SK-N-SH treated with all-trans-retinoic acid at 6 μM for 48 hours (cell line): ENCODE results near the gene MREG.

ENCODE experiments used
- ATAC-seq: fragments of 200-7000 bp; cut with Tn5 transposase; 3 replicates; pipeline ENCODE4 v1.9.1; 2020; ENCODE audit warnings: mild to moderate bottlenecking, moderate library complexity
- ARNTL ChIP-seq: fragments of 450-650 bp; formaldehyde crosslinking; IDR thresholded peaks from 2 replicates; pipeline ENCODE4 v1.5.0; 2020; ENCODE audit warnings: low read depth, mild to moderate bottlenecking, moderate library complexity, borderline replicate concordance
- BACH2 ChIP-seq: fragments of 250-450 bp; sonication (Bioruptor Pico); IDR thresholded peaks from 2 replicates; pipeline ENCODE4 v1.9.0; 2021; ENCODE audit warnings: mild to moderate bottlenecking, borderline replicate concordance
- CSDC2 ChIP-seq: fragments of 250-450 bp; sonication (Bioruptor Pico); IDR thresholded peaks from 2 replicates; pipeline ENCODE4 v1.5.0; 2020; ENCODE audit warnings: mild to moderate bottlenecking, moderate library complexity
- CSRNP3 ChIP-seq: fragments of 250-450 bp; sonication (Bioruptor Pico); IDR thresholded peaks from 2 replicates; pipeline ENCODE4 v1.5.1; 2021; ENCODE audit warnings: mild to moderate bottlenecking, moderate library complexity
- ESRRG ChIP-seq: fragments of 250-450 bp; sonication (Bioruptor Pico); IDR thresholded peaks from 2 replicates; pipeline ENCODE4 v1.6.1; 2021; ENCODE audit warnings: mild to moderate bottlenecking
- GLIS3 ChIP-seq: fragments of 250-450 bp; sonication (Bioruptor Pico); IDR thresholded peaks from 2 replicates; pipeline ENCODE4 v1.5.0; 2020; ENCODE audit warnings: mild to moderate bottlenecking, moderate library complexity
- ISL1 ChIP-seq: fragments of 250-450 bp; sonication (Bioruptor Pico); IDR thresholded peaks from 2 replicates; pipeline ENCODE4 v2.1.2; 2022; ENCODE audit warnings: mild to moderate bottlenecking, moderate library complexity
- OSR1 ChIP-seq: fragments of 250-450 bp; sonication (Bioruptor Pico); IDR thresholded peaks from 2 replicates; pipeline ENCODE4 v1.8.0; 2022; ENCODE audit warnings: moderate library complexity, mild to moderate bottlenecking, inconsistent platforms
- PATZ1 ChIP-seq: fragments of 250-450 bp; sonication (Bioruptor Pico); IDR thresholded peaks from 2 replicates; pipeline ENCODE4 v1.8.0; 2020; ENCODE audit warnings: mild to moderate bottlenecking, moderate library complexity, borderline replicate concordance
- POU6F1 ChIP-seq: fragments of 250-450 bp; sonication (Bioruptor Pico); IDR thresholded peaks from 2 replicates; pipeline ENCODE4 v1.8.0; 2021; ENCODE audit warnings: low read depth, mild to moderate bottlenecking, moderate library complexity, borderline replicate concordance
- PPARA ChIP-seq: fragments of 250-450 bp; sonication (Bioruptor Pico); IDR thresholded peaks from 2 replicates; pipeline ENCODE4 v1.5.0; 2020; ENCODE audit warnings: mild to moderate bottlenecking, borderline replicate concordance
- RARB ChIP-seq: fragments of 250-450 bp; sonication (Bioruptor Pico); IDR thresholded peaks from 2 replicates; pipeline ENCODE4 v1.8.0; 2021; ENCODE audit warnings: mild to moderate bottlenecking, moderate library complexity
- TCF4 ChIP-seq: fragments of 250-450 bp; sonication (Bioruptor Pico); IDR thresholded peaks from 2 replicates; pipeline ENCODE4 v1.8.0; 2021; ENCODE audit warnings: mild to moderate bottlenecking, moderate library complexity, borderline replicate concordance
- TOX ChIP-seq: fragments of 250-450 bp; sonication (Bioruptor Pico); IDR thresholded peaks from 2 replicates; pipeline ENCODE4 v1.8.0; 2021; ENCODE audit warnings: mild to moderate bottlenecking, moderate library complexity, borderline replicate concordance
- TSHZ2 ChIP-seq: fragments of 250-450 bp; sonication (Bioruptor Pico); IDR thresholded peaks from 2 replicates; pipeline ENCODE4 v1.5.0; 2020; ENCODE audit warnings: mild to moderate bottlenecking, moderate library complexity
- ZC3H10 ChIP-seq: fragments of 250-450 bp; sonication (Bioruptor Pico); IDR thresholded peaks from 2 replicates; pipeline ENCODE4 v1.5.1; 2021; ENCODE audit warnings: mild to moderate bottlenecking, moderate library complexity
- ZFP3 ChIP-seq: fragments of 250-450 bp; sonication (Bioruptor Pico); IDR thresholded peaks from 2 replicates; pipeline ENCODE4 v1.5.0; 2020; ENCODE audit warnings: mild to moderate bottlenecking, moderate library complexity
- ZFP30 ChIP-seq: fragments of 450-650 bp; formaldehyde crosslinking; IDR thresholded peaks from 2 replicates; pipeline ENCODE4 v1.5.0; 2022; ENCODE audit warnings: mild to moderate bottlenecking, moderate library complexity
- ZNF565 ChIP-seq: fragments of 450-650 bp; formaldehyde crosslinking; conservative IDR thresholded peaks from 2 replicates; pipeline ENCODE4 v1.5.0; 2020; ENCODE audit warnings: low read depth, mild to moderate bottlenecking, moderate library complexity
- ZNF70 ChIP-seq: fragments of 450-650 bp; formaldehyde crosslinking; IDR thresholded peaks from 2 replicates; pipeline ENCODE4 v1.5.0; 2020; ENCODE audit warnings: mild to moderate bottlenecking, moderate library complexity
- ZNF8 ChIP-seq: fragments of 450-650 bp; formaldehyde crosslinking; IDR thresholded peaks from 2 replicates; pipeline ENCODE4 v1.5.0; 2020; ENCODE audit warnings: mild to moderate bottlenecking, moderate library complexity

MREG gene

GRCh38 chr2:216055680-216056079 is 42.3 kb upstream of the MREG start:
- no peak for ATAC-seq
- TF ChIP-seq CSRNP3, result no peak
- TF ChIP-seq ZNF565 (CRISPR knock-in tag), result no peak
- TF ChIP-seq CSDC2 (CRISPR knock-in tag), result no peak
- TF ChIP-seq ARNTL (CRISPR knock-in tag), result no peak
- TF ChIP-seq GLIS3 (CRISPR knock-in tag), result no peak
- no peak for TF ChIP-seq ZNF8
- TF ChIP-seq ZC3H10 (CRISPR knock-in tag), result no peak
- TF ChIP-seq ZNF70, result no peak
- TF ChIP-seq RARB (CRISPR knock-in tag), result no peak
- no peak for TF ChIP-seq OSR1 (CRISPR knock-in tag)
- TF ChIP-seq PATZ1 (CRISPR knock-in tag), result no peak
- TF ChIP-seq PPARA (CRISPR knock-in tag), result no peak
- TF ChIP-seq POU6F1 (CRISPR knock-in tag), result no peak
- no peak for TF ChIP-seq TOX (CRISPR knock-in tag)
- TF ChIP-seq, all 23 proteins: peak for 0

GRCh38 chr2:216052420-216052819 is 39.1 kb upstream of the MREG start:
- ATAC-seq, result no peak
- TF ChIP-seq ZNF70 (no peak), ZNF565 (CRISPR knock-in tag) (no peak)

- TF ChIP-seq BACH2 (CRISPR knock-in tag) (no peak), POU6F1 (CRISPR knock-in tag) (no peak), OSR1 (CRISPR knock-in tag) (no peak), TSHZ2 (CRISPR knock-in tag) (no peak), ARNTL (CRISPR knock-in tag) (no peak), ESRRG (CRISPR knock-in tag) (no peak), ZNF70 (no peak), ISL1 (CRISPR knock-in tag) (no peak), CSRNP3 (no peak), PATZ1 (CRISPR knock-in tag) (no peak), PPARA (CRISPR knock-in tag) (no peak), TCF4 (no peak), RARB (CRISPR knock-in tag) (no peak), TOX (CRISPR knock-in tag) (no peak), ZFP3 (CRISPR knock-in tag) (no peak), ZFP30 (no peak), ZNF8 (no peak), CSDC2 (CRISPR knock-in tag) (no peak)
- no peak for ATAC-seq
Measured at GRCh38 chr2:216051350-216051749, 38.0 kb upstream of the MREG start.
